ENCODE data around the gene GRIN3A. TPM values are rescaled to one million over a fixed set of nuclear protein-coding genes. Genes with fewer than 3 reads are reported as not detected.

GRIN3A gene
- total RNA-seq, 1 experiment from 2014 or later = not detected

- DNase-seq = no peak
- Histone ChIP-seq H2BK20ac (ENCODE audit: low read depth, low read length, poor library complexity, severe bottlenecking) (no peak overlapping the region), H3T11ph (ENCODE audit: low read length) (no peak overlapping the region), H2BK12ac (ENCODE audit: insufficient read length, low read depth, low read length) (no peak overlapping the region), H3K23ac (ENCODE audit: insufficient read length, low read depth, low read length) (no peak overlapping the region), H3K79me1 (ENCODE audit: insufficient read depth, low read depth, low read length, poor library complexity, severe bottlenecking) (no peaks in the 10 kb centered on the region), H3K18ac (ENCODE audit: insufficient read length, low read depth, low read length) (no peak overlapping the region), H2AFZ (ENCODE audit: low read length) (no peak overlapping the region), H3K14ac (ENCODE audit: insufficient read depth, low read length) (no peak overlapping the region), H3K4me1 (ENCODE audit: insufficient read depth, low read length) (0 out of 2 replicates have a peak, but pooled peaks cover 1% of the 10 kb centered on the region), H3K23me2 (ENCODE audit: insufficient read length, low read depth, low read length, poor library complexity, severe bottlenecking) (no peaks in the 10 kb centered on the region), H4K5ac (ENCODE audit: insufficient read length, low read depth, low read length) (no peak overlapping the region), H3K79me2 (ENCODE audit: insufficient read depth, low read length) (no peaks in the 10 kb centered on the region), H3K9me3 (ENCODE audit: control insufficient read depth, low read depth, low read length) (no peaks in the 10 kb centered on the region), H3K27me3 (ENCODE audit: insufficient read depth, low read length) (no peaks in the 10 kb centered on the region), H2BK15ac (ENCODE audit: low read depth, low read length) (no peak overlapping the region), H3K27ac (ENCODE audit: insufficient read length, low read depth, low read length) (no peak overlapping the region), H2BK120ac (ENCODE audit: low read depth, low read length, poor library complexity, severe bottlenecking) (no peak overlapping the region), H3K4me2 (ENCODE audit: insufficient read depth, insufficient read length, low read length) (no peak overlapping the region), H4K20me1 (ENCODE audit: control insufficient read depth, insufficient read depth, insufficient read length) (no peaks in the 10 kb centered on the region), H3K9ac (ENCODE audit: extremely low read depth, insufficient read length, low read length) (no peak overlapping the region), H2AK5ac (ENCODE audit: insufficient read length, low read length) (no peak overlapping the region), H3K4ac (ENCODE audit: low read depth, low read length) (no peak overlapping the region), H4K91ac (ENCODE audit: insufficient read length, low read depth, low read length) (no peak overlapping the region), H4K8ac (replicated peaks; ENCODE audit: insufficient read length, low read depth, low read length) (no peak overlapping the region), H3K56ac (ENCODE audit: insufficient read length, low read depth, low read length) (no peak overlapping the region), H2BK5ac (ENCODE audit: insufficient read length, low read length) (no peak overlapping the region)
- Mint-ChIP-seq H3K9me3 (no peaks in the 10 kb centered on the region), H3K4me1 (no peaks in the 10 kb centered on the region), H3K4me3 (no peak overlapping the region), H3K27ac (no peak overlapping the region), H3K27me3 (ENCODE audit: low read depth) (no peaks in the 10 kb centered on the region), H3K36me3 (ENCODE audit: insufficient read depth in 1 of 3, low read depth in 3 of 3) (no peaks in the 10 kb centered on the region)
- no CpG with 5 or more reads among the region's 2 CpGs for WGBS (ENCODE audit: extremely low coverage, insufficient read length, low lambda C conversion rate)
- TF ChIP-seq CTCF (conservative IDR thresholded peaks at IDR 0.05) = no peak
These were observed 106.6 kb downstream of the GRIN3A start for GRCh38 chr9:101631892-101632291.

Data from H9 (cell line).